SKM-1 treated with dmso at 0.1 percent for 144 hours (cell line): ENCODE data around the gene TM2D1.
"Not testable (repeated sequence)": the region's sequence is repeated elsewhere in the genome, so short reads cannot be mapped to it uniquely, and the experiment has no call there.

Experiments used
- DNase-seq: peaks from one replicate; lab custom pipeline; 2025; ENCODE audit not compliant: unreplicated experiment; lab: John Stamatoyannopoulos, UW

TM2D1 gene

GRCh38 chr1:61718996-61719663, 5.8 kb downstream of the TM2D1 start:
- not testable (repeated sequence) for DNase-seq

DNA sequence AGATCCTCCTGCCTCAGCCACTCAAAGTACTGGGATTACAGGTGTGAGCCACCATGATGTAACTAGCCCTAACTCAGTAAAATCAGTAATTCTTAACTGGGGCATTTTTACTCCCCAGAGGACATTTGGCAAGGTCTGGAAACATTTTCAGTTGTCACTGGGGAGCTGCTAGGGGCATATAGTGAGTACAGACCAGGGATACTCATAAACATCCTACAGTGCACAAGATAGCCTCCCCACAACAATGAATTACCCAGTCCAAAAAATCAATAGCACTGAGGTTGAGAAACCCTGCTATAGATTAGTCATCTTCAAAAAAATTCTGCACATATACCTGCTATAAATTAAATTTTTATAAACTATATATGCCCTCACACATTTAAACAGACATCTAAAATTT, 13.0 kb downstream of the TM2D1 start:
- no peak for DNase-seq

DNA sequence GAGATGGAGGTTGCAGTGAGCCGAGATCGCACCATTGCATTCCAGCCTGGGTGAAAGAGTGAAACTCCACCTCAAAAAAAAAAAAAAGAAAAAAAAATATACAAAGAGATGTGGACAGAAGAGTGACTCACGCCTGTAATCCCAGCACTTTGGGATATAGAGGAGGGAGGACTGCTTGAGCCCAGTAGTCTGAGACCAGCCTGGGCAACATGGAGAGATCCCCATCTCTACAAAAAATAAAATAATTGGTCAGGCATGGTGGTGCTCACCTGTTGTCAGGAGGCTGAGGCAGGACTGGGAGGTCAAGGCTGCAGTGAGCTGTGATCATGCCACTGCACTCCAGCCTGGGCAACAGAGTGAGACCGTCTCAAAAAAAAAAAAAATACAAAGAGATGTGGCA, 13.7 kb downstream of the TM2D1 start:
- not testable (repeated sequence) for DNase-seq

DNA sequence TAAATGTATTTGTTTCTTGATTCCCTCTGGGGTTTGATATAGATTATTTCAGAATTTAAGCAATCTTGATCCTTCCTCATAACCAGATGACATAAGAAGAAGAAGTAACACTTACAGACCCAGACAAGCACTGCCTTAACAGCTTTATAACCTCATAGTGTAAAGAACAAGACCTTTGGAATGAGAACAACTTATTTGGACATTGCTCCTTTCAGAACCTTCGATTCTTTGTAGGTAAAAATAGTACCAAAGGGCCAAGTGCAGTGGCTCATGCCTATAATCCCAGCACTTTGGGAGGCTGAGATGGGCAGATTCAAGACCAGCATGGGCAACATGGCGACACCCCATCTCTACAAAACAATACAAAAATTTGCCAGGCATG, 15.0 kb downstream of the TM2D1 start:
- DNase-seq: no peak

- no peak for DNase-seq
Observed at GRCh38 chr1:61708953-61709907, 15.7 kb downstream of the TM2D1 start.

- no peak for DNase-seq
Observed at GRCh38 chr1:61699911-61700851, 24.8 kb downstream of the TM2D1 start.

GRCh38 chr1:61692155-61692800, 32.7 kb downstream of the TM2D1 start:
- DNase-seq: no peak

- no peak for DNase-seq
Observed at GRCh38 chr1:61687901-61688300, 37.0 kb downstream of the TM2D1 start.

GRCh38 chr1:61682891-61683290, 42.0 kb downstream of the TM2D1 start:
- no peak for DNase-seq

GRCh38 chr1:61680500-61680899, 44.4 kb downstream of the TM2D1 start:
- DNase-seq: no peak

DNA sequence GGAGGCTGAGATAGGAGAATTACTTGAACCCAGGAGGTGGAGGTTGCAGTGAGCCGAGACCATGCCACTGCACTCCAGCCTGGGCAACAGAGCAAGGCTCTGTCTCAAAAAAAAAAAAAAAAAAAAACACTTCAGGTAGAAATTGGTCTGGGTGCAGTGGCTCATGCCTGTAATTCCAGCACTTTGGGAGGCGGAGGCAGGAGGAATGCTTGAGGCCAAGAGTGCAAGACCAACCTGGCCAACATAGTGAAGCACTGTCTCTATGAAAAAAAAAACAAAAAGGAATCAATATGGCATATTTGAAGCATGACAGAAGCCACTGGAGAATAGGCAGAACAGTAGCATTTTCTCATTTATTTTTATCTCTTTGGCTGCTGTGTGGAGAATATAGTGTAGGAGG, 48.1 kb downstream of the TM2D1 start:
- not testable (repeated sequence) for DNase-seq

- no peak for DNase-seq
Observed at GRCh38 chr1:61674221-61674620, 50.7 kb downstream of the TM2D1 start.

DNA sequence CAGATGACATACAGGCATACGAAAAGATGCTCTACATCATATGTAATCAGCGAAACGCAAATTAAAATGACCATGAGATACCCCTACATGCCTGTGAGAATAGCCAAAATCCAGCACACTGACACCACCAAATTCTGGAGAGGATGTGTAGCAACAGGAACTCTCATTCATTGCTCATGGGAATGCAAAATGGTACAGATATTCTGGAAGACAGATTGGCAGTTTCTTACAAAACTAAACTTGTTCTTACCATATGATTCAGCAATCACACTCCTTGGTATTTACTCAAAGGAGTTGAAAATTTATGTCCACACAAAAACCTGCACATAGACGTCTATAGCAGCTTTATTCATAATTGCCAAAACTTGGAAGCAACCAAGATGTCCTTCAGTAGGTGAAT, 52.6 kb downstream of the TM2D1 start:
- DNase-seq: no peak

- DNase-seq: no peak
Observed at GRCh38 chr1:61670445-61670844, 54.5 kb downstream of the TM2D1 start.

DNA sequence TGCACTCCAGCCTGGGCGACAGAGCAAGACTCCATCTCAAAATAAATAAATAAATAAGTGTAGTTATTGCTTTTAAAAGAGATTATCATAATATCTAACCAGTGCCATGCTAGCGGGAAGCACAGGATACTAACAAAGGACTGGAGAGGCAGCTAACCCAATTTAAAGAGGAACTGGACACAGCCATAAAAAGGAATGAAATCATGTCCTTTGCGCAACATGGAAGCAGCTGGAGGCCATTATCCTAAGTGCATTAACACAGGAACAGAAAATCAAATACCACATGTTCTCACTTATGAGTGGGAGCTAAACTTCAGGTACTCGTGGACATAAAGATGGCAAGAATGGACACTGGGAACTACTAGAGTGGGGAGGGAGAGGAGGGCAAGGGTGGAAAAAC, 54.9 kb downstream of the TM2D1 start:
- DNase-seq: peak; percentile 62

DNA sequence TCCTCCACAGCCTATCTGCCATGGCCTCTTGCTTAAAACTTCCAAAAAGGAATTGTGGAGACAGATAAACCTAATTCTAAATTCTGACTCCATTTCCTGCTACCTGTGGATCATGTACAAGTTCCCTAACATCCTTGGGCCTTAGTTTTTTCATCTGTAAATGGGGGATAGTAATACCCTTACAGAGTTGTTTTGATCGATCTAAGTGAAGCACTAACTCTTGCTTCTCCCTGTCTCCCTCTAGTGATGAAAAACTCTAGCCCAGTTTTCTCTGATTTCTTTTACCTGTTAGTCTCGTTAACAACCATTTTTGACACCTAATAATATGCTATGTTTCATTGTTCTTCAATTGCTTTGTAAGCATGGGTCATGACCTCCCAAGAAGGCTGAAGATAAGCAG, 65.9 kb downstream of the TM2D1 start:
- DNase-seq: no peak

DNA sequence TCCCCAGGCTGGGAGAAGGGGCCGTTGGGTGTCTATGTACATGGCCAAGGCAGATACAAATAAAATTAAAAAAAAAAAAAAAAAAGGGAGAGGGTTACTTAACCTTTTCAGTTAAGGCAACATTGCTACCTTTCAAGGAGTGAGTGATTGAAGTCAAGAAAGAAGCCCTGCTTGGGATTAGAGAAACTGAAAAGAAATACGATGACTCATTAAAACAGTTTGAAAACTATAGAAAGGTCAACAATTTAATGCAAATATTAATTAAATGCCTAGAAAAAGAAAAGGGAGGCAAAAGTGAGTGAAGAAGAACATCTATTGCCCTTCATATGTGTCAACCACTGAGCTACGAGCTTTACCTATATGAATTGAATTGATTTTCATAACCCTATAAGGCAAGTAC, 69.5 kb downstream of the TM2D1 start:
- no peak for DNase-seq

DNA sequence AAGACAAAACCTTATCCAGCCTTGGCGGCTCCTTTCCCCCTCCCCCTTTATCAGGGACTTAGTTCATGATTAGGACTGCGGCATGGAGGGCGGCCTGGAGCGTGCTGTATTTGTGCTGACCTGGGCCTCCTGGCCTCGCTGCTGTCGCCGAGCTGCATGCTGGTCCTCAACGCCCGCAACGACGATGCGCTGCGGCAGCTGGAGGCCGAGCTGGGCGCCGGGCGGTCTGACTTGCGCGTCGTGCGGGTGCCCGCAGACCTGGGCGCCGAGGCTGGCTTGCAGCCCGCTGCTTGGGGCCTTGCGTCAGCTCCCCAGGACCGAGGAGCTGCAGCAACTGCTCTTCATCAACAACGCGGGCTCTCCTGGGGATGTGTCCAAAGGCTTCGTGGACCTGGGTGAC, 70.9 kb downstream of the TM2D1 start:
- no peak for DNase-seq

- DNase-seq: no peak
Observed at GRCh38 chr1:61648983-61649742, 75.8 kb downstream of the TM2D1 start.

GRCh38 chr1:61647142-61647541, 77.8 kb downstream of the TM2D1 start:
- DNase-seq: no peak
